NCI-H1105 (cell line): ENCODE results near the gene ZFYVE9.
A peak's percentile ranks its signal among the peaks of the same experiment; 100 is the strongest.

Source experiments
- DNase-seq: peaks from one replicate; lab custom pipeline; 2025; lab: John Stamatoyannopoulos, UW

ZFYVE9 gene

GRCh38 chr1:52334906-52335528 is 193.1 kb downstream of the ZFYVE9 start:
- no peak for DNase-seq

GRCh38 chr1:52337439-52337838 is 195.6 kb downstream of the ZFYVE9 start:
- no peak for DNase-seq

GRCh38 chr1:52341655-52342260 is 199.9 kb downstream of the ZFYVE9 start:
- DNase-seq = no peak

GRCh38 chr1:52343979-52344378 is 202.1 kb downstream of the ZFYVE9 start:
- DNase-seq = no peak

GRCh38 chr1:52345252-52345651 is 203.4 kb downstream of the ZFYVE9 start:
- no peak for DNase-seq

GRCh38 chr1:52346653-52347052 is 204.8 kb downstream of the ZFYVE9 start:
- DNase-seq = no peak

GRCh38 chr1:52348704-52349300 is 206.9 kb downstream of the ZFYVE9 start:
- peak; percentile 9 for DNase-seq

GRCh38 chr1:52352690-52353089 is 210.8 kb downstream of the ZFYVE9 start:
- no peak for DNase-seq

- DNase-seq = no peak
Measured at GRCh38 chr1:52355436-52355835, 213.5 kb downstream of the ZFYVE9 start.

GRCh38 chr1:52355847-52356505 is 214.1 kb downstream of the ZFYVE9 start:
- DNase-seq = no peak

- no peak for DNase-seq
Measured at GRCh38 chr1:52356818-52357355, 215.0 kb downstream of the ZFYVE9 start.

GRCh38 chr1:52357397-52357796 is 215.5 kb downstream of the ZFYVE9 start:
- DNase-seq = no peak

GRCh38 chr1:52358851-52359497 is 217.1 kb downstream of the ZFYVE9 start:
- no peak for DNase-seq

GRCh38 chr1:52359676-52360594 is 218.0 kb downstream of the ZFYVE9 start:
- DNase-seq = no peak

- no peak for DNase-seq
Measured at GRCh38 chr1:52360595-52360968, 218.7 kb downstream of the ZFYVE9 start.

GRCh38 chr1:52364235-52364839 is 222.4 kb downstream of the ZFYVE9 start:
- no peak for DNase-seq

- no peak for DNase-seq
Measured at GRCh38 chr1:52365071-52365745, 223.3 kb downstream of the ZFYVE9 start.

- DNase-seq = peak; percentile 99
Measured at GRCh38 chr1:52365746-52366516, 224.0 kb downstream of the ZFYVE9 start, which contains the start of gene CC2D1B. CC2D1B (minus strand) TSS chr1:52366205; CDS start chr1:52364620, 1,585 bp downstream.

GRCh38 chr1:52366517-52366827 is 224.6 kb downstream of the ZFYVE9 start:
- DNase-seq = no peak
